RCC 7860 (cell line): ENCODE measurements around the gene COL6A2.
"Not testable (repeated sequence)": the region's sequence is repeated elsewhere in the genome, so short reads cannot be mapped to it uniquely, and the experiment has no call there.

Source experiments
- DNase-seq: peaks from one replicate; pipeline ENCODE4 v3.0.0-alpha.2; 2015; ENCODE audit warnings: low spot score
- FAIRE-seq: peaks from 2 replicates; lab custom pipeline; 2012; peaks lifted over from hg19 to GRCh38; lab: Jason Lieb, UNC

Gene COL6A2

DNA sequence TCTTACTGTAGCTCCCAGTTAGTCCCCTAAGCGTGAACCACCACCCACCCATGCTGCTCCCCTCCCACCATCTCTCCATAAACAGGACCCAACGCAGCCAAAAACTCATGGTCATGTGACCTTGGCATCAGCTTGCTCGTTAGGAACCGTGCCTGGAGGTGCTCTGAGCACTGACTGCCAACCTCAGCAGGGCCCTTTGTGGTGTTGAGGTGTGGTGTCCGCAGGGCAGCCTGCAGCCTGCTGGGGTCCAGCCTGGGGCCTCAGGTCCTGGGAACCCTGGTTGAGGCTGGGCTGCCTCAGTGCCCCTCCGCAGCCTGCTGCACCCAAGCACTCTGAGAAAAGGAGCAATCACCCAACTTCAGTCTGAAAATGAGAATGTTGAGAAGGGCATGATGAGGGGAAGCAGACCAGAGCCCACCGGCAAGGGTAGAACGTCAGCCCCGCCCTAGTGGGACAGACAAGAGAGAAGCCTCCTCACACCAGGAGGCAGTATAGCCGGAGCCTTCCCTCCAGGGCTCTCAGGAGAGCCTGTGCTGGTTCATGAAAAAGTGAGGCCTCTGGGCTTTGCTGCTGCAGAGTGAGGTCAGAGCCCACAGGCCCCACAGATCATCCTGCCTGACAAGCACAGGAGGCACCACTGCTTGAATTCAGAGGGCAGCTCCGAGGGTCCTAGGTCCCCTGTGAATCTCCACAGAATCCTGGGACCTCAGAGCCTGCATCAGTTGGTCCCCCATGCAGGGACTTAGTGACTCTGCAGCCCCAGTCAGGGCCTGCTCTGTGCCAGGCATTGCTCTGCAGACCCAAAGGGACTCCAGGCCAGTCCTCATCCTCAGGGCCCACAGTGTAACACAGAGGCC, 4.9 kb upstream of the COL6A2 start:
- no peak for FAIRE-seq

GRCh38 chr21:46093668-46094400, 4.1 kb upstream of the COL6A2 start:
- no peak for DNase-seq
- FAIRE-seq = no peak

More for the DNA sequence above, 4.9 kb upstream of the COL6A2 start:
- DNase-seq = no peak

DNA sequence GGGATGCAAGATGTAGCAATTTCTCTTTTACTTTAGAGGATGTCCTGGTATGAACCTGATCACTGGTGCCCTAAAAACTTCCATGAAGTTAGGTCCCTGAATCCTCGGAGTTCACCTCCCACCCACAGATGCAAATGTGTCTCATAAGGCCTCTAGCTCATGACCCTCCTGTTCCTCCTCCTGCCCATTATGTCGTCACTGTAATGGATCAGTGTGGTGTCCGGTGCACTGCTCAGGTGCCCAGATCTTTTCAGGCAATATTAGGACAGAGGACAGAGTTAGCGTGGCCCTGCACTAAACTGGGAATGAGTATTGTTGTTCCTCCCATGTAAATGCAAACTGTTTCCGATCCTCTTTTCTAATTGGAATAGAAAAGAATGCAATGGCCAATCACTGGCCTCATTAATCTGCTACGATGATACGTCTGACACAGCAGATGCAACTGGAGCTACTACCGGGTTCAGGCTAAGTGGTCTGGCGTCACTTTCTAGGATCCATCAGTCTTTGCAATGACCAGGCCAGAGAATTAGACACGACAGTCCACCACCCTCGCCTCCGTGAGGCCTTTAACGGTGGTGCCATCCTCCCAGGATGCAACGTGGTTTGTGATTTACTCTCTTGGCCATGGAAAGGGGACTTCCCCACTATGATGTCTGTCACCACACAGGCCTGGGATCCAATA, 3.4 kb upstream of the COL6A2 start:
- FAIRE-seq (no peak), DNase-seq (no peak)

DNA sequence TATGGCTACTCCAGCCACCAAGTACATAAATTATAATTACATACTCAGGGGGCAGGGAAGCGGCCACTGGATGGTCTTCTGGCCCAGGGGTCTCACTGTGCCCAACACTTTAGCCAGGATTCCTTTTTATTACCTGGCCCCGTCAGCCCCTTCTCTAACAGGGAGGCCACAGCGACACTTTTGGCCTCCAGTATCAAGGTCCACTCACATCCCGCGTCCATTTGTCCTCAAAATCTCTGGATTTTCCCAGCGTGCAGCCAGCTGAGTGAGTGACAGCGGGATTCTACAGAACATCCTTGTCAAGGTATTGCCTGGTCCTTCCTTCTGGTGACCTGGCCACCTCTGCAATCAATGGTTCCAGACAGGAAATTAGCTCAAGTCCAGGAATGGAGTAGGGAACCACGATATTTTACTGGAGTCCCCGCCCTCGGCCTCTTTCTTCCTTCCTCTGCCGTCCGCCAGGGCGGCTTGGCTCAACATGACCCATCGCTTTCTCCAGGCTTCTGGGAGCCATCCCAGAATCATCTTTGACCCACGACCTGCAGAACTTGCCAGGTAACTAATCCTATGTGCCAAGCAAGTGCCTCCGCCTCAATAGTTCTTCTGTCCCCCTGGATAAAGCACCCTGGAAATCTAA, 2.7 kb upstream of the COL6A2 start:
- FAIRE-seq (no peak), DNase-seq (no peak)

- FAIRE-seq (no peak), DNase-seq (no peak)
Measured at GRCh38 chr21:46095814-46096595, 1.9 kb upstream of the COL6A2 start.

DNA sequence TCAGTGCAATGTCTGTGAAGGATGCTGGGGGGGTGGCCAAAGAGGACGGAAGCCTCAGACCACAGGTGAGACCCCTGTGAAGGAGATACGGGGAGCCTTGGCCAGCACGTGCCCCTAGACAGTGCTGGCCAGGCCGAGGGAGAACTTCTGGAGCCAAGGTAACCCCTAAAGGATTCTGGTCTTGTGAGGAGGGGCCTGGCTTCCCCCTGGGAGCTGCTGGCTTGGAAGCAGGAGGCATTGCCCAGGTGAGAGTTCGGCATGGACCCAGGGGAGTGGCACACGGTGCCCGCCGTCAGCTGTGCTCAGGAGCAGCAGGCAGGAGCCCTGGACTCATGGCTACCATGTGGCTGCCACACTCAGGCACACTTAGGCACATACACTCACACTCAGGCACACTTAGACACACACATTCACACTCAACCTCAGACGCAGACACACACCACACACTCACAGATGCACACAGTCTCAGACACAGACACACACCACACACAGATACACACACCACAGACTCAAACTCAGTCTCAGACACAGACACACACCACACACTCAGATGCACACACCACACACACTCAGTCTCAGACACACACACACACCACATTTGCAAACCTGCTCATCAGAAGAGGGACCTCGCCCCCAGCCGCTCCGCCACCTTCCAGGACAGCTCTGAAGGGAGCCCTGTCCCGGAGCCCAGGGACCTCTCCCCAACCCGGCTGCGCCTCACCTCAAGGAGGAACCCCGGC, 1.1 kb upstream of the COL6A2 start:
- no peak for FAIRE-seq

DNA sequence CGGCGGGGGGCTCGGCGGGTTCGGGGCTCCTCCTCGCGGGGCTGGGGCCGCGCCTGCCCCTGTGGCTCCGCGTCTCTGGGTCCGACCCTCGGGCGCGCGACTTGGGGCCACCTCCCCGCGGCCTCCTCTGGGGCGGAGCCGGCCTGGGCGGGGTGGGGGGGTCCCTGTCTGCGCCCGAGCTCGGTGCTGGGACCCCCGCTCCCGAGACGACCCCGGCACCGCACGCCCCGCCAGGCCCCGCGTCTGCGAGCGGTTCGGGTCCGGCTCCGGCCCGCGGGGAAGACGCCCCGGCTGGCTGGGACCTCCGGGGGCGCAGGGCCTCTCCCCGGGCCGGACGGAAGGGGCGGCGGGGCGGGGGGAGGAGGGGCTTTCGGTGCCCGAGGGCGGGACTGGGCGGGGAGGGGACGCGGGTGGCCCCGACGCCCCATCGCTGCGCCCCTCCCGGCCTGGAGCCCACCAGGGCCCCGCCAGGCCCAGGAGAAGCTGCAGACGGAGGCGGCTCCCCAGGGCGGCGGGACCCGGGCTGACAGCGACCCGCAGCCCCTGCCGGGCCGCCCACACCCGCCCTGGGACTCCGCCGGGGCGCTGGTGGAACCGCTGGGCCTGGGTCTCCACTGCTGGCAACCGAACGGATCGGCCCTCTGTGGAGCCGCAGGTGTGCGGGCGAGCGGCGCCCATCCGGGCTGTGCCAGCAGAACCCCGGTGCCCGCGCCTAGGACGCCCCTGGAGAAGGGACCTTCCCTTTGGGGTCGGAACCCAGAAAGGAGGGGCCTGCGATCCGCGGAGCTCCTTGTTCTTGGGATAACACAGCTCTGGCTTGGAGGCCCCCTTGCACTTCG, 610 bp downstream of the COL6A2 start:
- DNase-seq (no peak), FAIRE-seq (no peak)

More for the DNA sequence above, 1.1 kb upstream of the COL6A2 start:
- DNase-seq = no peak

- FAIRE-seq = no peak
Measured at GRCh38 chr21:46099476-46099875, 1.6 kb downstream of the COL6A2 start.

GRCh38 chr21:46100020-46100419, 2.1 kb downstream of the COL6A2 start:
- no peak for DNase-seq
- no peak for FAIRE-seq

More at GRCh38 chr21:46099476-46099875, 1.6 kb downstream of the COL6A2 start:
- DNase-seq = no peak

DNA sequence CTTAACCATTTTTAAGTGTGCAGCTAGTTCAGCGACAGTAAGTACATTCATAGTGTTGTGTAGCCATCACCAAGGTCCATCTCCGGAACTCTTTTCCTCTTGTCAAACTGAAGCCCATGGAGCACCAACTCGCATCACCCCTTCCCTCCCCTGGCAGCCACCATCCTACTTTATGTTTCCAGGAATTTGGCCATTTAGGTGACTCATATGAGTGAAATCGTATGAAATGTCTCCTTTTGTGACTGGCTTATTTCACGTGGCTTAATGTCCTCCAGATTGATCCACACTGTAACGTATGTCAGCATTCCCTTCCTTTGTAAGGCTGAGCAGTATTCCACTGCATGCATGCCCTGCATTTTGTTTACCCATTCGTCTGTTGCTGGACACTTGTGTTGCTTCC, 2.5 kb downstream of the COL6A2 start:
- DNase-seq = no peak
- FAIRE-seq = no peak

GRCh38 chr21:46100906-46101305, 3.0 kb downstream of the COL6A2 start:
- FAIRE-seq (no peak), DNase-seq (no peak)

GRCh38 chr21:46104104-46104503, 6.2 kb downstream of the COL6A2 start:
- DNase-seq (no peak), FAIRE-seq (no peak)

DNA sequence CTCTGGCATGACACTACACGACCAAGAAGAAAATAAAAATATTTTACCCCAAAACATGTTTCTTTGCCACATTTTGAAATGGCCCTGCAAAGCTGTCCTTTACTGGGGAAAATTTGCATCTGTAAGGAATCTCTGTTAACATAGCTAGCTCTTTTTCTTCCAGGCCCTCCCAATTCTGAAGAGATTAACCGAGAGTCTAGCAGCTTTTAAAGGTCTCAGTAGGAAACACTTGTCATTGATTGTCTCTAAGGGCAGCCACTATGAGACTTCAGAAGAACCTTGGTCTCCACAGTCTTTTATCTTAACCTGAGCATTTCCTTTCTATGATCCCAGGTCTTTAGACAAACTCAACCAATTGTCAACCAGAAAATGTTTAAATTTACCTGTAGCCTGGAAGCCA, 9.5 kb downstream of the COL6A2 start:
- not testable (repeated sequence) for DNase-seq, FAIRE-seq

DNA sequence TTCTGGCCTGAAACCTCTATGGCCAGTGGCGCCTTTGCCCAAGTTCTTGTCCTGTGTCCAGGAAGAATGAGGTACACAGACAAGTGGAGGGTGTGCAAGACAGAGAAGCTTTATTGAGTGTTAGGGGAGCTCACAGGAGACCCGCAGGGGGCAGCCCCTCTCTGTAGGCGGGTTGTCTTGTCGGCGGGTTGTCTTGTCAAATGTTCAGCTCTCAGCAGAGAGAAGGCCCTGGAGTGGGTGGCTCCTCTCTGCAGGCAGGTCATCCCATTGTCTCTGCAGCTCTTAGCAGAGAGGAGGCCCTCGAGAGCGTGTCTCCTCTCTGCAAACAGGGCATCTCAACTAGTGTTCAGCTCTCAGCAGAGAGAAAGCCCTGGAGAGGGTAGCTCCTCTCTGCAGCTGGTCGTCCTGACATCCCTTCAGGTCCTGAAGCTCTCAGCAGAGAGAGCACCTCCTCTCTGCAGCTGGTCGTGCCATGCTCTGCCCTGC, 11.0 kb downstream of the COL6A2 start:
- FAIRE-seq = no peak
- no peak for DNase-seq

DNA sequence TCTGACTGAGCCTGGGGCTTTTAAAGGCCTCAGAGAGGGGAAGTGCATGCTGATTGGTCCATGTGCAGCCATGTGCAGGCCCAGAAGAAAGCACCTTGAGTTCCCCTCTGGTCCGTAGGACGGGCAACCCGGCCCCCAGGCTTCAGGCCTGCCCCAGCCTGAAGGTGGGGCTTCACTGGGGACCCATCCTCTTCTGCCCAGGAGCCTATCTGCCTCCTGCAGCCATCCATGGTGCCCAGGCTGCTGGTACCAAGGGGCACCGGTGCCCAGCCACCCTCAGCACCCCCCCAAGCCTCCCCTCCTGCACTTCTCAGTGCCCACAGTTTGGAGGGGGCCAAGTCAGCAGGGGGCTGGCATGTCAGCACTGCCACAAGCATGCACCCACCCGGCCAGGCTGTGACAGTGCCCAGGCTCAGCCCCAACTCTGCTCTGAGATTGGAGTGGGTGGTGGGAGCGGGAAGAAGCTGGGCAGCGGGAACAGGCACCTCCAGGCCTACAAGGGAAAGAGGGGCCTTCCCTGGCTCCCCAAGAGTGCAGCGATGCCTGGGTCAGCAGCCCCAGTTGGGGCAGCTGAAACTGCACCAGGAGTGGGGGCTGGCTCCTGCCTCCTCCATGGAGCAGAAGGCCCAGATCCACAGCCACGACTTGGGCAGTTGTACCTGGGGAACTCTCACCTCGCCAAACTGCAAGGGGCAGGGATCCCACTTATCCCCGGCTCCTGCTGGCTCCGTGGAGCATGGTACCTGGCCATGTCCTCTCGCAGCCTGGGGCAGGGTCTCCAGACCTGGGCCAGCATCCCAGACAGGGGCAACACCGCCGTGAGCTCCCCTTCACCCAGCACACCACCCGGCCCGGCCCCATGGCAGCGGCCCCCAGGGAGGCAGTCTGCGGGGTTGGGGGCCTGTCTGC, 11.7 kb downstream of the COL6A2 start:
- DNase-seq (no peak), FAIRE-seq (no peak)

GRCh38 chr21:46110499-46111192, 12.7 kb downstream of the COL6A2 start:
- no peak for DNase-seq
- FAIRE-seq = no peak

DNA sequence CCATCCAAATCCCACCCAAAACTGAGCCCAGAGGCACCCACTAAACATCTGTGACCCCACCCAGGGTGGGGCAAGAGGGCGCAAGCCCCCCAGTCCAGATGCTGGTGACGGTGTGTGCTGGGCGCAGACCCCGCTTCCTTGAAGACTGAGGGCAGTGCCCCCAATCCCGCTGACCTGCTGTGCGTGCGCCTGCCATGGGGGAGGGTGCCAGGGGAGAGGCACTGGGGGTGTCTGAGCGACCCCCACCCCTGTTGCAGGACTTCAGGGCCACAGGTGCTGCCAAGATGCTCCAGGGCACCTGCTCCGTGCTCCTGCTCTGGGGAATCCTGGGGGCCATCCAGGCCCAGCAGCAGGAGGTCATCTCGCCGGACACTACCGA, 13.3 kb downstream of the COL6A2 start:
- FAIRE-seq (no peak), DNase-seq (no peak)
